ENCODE data around the gene DCDC2B.

Gene DCDC2B

DNA sequence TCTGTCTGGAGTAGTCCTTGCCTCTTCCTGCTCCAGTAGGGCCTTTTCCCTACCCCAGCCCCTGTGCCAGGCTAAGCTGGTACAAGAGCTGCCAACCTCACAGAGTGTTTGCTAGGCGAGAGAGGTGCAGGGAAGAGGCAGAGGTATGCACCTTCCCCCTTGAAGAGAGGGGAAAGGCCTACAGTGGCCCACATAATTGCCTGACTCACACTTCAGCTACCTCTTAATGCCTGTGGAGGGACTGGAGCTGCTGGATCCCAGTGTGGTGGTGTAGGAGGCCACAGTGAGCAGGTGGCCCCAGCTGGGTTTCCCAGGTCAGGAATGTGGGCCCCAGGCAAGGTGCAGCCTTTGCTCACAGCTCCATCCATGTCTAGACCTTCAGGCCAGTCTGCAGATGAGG, 11.8 kb upstream of the DCDC2B start:
- DNase-seq, result no peak

DNA sequence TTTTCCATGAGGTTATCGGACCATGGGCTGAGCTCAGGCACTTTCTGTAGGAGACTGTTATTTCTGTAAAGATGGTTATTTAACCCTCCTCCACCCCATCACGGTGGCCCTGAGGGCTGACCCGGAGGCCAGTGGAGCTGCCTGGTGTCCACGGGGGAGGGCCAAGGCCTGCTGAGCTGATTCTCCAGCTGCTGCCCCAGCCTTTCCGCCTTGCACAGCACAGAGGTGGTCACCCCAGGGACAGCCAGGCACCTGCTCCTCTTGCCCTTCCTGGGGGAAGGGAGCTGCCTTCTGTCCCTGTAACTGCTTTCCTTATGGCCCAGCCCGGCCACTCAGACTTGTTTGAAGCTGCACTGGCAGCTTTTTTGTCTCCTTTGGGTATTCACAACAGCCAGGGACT, 11.1 kb upstream of the DCDC2B start:
- no peak for DNase-seq

DNA sequence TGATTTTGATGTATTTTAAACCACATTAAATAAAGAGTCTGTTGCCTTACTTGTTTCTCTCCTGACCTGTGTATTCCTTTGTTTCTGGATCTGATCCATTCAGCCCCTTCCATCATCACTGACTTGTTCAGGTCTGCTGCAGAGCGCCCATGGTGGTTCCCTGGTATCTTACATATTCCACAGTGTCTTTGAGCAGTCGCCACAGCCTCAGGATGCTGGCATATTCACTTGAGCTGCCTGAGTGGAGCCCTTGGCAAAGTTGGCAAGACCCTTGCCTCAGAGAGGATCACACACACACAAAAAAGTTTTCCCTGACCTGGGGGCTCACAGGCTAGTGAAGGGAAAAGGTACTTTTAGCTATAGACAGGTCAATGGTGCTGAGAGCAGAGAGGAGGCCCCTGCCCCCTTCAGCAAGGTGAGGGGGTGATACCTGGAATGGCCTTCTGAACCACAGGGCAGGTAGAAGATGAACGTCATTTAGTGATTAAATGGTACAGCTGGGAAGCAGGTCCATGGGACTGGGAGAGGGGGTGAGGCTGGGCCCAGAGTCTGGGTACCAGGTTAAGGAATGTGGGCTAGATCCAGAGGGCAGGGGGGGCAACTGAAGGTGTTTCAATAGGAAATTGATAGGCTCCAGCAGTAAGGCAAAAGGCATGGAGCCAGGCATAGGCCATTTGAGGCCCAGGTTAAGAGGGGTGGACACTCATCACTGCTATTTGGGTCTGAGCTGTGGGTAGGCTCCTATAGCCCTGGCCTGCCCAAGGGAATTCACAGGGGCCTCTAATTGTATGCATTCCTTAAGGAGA, 10.4 kb upstream of the DCDC2B start:
- DNase-seq, result no peak

DNA sequence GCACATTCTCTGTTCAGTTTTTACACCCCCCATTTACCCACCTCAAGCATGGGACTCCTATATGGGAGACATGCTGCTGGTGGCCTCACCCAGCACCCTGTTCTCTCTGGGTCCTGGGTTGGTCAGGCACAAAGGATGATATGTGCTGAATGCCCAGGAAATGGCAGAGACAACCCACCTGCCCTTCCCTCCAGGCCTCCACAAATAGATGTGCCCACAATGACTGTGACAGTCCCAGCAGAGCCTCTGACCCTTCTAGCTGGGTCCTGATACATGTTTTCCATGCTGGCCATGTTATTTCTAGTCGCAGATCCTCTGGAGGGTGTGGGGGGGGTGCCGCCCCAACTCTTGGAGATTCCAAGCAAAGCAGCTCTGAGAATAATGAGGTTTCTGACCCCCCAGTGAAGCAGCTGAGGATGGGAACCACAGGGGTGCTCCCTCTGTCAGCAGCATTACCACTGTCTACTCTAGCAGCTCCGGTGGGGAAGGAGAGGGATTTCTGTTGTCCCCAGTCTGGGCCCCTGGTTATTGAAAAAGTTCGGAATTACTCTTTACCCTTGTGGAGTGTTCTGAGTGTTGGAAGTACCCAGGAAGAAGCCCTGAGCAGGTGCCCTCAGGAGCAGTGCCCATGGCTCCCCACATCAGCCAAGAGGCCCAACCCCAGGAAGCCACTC, 9.7 kb upstream of the DCDC2B start:
- DNase-seq, result no peak

DNA sequence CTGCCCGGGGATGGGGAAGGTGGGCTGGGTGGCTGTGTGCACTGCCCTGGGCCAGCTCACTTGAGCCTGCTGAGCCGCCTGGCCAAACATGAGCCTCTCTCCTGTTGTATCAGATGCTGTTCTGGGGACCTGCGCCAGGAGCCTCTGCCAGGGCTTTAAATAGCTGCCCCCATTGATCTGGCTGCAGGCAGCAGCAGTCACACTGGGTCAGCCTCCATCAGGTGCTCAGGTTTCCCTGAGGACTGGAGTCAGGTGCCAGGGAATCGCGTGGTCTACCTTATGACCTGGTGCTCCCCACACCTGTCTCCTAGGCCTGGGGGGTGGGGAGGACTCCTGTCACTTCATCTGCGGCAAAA, 9.2 kb upstream of the DCDC2B start:
- no peak for DNase-seq

DNA sequence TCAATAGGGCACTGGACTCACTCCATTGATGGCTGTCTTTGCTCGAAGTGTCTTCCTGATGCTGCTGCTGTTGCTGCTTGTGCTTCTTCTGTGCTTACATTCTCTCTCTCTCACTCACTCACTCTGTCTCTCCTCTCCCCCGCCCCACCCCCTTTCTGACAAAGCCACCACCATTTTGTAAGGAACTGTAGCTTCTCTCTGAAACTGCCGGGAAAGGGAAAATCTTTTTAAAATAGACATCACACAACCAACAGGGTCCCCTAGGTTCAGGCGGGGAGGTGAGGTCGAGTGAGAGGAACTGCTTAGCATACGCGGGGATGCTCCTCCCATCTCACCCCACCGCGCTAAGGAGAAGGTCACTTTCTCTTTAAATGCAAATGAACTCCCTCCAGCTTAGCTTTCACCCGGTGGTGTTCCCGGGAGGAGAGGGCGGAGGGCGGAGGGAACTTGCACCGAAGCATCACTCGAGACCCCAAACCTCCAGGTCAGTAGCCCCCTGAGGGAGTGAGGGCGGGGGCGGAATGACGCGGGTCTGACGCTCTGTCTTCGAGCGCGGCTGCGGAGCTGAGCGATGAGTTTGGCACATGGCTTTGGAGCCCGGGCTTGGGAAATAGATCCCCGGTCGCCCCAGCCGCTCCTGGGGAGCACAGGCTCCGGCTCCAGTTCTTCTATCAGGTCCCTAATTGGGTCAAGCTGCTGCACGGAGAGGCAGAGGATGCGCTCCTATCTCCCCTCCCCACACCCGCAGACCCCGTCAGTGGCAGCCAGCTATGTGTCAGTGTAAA, 8.5 kb upstream of the DCDC2B start, which contains the start of gene CCDC28B:
CCDC28B (plus strand) TSS at position 370 of the 785 bp plus-strand sequence. CDS start 1,341 bp downstream, outside the sequence.
- DNase-seq, result peak; percentile 48

DNA sequence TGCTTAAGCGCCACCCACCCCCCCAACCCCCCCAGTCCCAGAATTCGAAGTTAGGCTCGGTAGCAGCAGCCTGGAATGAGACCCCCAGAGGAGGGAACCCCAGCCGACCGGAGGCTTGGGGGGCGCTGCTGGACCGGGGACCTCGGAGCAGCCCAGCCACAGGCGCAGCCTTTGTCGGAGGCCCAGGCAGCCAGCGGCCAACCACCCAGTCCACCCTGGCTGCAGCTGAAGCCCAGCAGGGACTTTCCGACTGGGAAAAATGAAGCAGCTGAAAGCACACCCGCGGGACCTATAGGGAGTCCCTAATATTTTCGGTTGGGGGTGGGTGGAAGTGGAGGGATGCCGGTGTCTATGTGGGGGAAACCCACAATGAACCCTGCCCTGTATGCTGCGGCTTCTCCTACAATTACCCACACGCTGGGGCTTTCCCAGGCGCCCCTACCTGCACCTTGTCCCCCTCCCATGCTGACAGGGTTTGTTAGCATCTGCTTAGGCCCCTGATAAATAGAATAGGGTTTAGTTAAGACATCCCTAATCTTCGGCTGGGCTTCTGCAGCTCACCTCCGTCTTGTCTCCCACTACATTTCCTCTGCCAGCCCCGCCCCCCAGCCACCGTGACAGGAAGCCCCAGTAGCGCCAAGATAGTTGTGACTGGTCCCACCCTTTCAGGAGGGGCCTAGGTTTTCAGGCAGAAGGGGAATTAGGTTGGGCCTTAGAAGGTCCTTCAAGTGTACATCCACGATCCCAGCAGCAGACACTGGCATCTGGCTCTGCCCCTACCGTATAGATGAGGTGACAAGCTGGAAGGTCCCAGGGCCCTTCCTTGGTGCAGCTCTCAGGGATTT, 7.7 kb upstream of the DCDC2B start:
- peak; percentile 78 for DNase-seq

DNA sequence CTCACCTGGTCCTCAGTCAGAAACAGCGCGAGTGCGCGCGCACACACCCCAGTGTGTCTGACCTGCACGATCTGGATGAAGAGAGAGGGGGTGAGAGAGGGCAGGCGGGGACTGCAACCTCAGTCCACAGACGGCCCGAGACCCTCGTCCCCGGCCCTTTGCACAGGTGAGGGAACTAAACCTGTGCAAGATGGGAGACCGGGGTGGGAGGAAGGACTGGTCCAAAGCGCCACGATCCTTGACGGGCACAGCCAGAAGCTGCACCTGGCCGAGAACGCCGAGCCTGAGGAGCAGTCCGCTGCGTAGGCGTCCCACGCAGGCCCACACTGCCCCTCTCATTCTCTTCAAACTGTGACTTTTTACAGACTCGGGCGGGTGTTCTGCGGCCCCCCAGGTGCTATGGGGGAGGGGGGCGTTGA, 3.9 kb upstream of the DCDC2B start:
- no peak for DNase-seq

DNA sequence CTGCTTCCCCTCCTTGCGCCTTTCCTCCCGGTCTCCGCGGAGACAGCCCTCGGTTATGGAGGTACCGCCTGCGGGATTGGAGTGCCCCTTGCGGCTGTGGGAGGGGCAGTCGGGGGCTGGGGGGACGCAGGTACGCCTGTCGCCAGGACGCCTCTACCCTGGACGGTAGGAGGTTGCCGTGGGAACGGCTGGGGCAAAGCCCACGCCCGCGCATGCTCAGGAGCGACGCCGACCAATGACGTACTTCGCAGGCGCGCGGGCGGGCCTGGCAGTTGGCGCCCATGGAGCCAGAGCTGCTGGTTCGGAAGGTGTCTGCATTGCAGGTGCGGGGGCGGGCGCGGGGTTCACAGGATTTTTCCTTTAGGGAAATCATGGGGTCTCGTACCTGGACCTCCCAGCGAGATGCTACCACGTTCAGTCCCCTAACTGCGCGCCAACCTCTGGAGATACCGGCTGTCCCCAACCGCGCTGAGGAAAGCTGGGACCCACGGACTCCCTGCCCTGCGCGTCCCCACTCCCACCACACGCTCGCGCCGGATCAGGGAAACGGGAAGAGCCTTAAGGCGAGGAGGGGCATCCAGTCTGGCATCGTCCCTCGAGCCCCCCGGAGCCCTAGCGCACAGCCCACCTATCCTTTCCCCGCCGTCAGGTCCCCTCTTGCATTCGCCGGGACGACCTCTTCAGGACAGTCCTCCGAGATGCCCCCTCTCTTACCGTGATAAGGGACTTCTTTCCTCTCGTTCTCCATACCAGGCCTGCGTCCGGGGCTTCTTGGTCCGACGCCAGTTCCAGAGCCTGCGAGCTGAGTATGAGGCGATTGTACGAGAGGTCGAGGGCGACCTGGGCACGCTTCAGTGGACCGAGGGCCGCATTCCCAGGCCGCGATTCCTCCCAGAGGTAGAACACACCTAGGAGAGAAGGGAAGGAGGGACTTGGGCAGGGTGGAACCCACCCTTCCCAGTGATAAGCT, 3.2 kb upstream of the DCDC2B start, which contains the start of gene IQCC:
IQCC (plus strand) TSS at position 271 of the 970 bp plus-strand sequence; CDS start at position 282, 11 bp downstream.
- DNase-seq, result peak; percentile 84

DNA sequence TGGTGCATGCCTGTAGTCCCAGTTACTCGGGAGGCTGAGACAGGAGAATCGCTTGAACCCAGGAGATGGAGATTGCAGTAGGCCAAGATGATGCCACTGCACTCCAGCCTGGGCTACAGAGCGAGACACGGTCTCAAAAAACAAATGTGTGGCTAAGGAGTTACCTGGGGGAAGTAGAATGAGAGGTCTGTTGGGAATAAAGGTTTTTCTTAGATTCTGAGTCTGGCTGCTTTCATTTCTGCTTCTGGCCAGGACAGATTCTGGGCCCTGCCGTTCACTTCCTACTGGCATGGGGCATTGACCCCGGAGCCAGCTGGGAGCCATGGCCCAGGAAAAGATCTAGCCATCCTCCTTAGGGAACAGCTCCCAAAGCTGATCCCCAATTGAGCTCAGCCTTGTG, 420 bp upstream of the DCDC2B start:
- DNase-seq, result no peak

DNA sequence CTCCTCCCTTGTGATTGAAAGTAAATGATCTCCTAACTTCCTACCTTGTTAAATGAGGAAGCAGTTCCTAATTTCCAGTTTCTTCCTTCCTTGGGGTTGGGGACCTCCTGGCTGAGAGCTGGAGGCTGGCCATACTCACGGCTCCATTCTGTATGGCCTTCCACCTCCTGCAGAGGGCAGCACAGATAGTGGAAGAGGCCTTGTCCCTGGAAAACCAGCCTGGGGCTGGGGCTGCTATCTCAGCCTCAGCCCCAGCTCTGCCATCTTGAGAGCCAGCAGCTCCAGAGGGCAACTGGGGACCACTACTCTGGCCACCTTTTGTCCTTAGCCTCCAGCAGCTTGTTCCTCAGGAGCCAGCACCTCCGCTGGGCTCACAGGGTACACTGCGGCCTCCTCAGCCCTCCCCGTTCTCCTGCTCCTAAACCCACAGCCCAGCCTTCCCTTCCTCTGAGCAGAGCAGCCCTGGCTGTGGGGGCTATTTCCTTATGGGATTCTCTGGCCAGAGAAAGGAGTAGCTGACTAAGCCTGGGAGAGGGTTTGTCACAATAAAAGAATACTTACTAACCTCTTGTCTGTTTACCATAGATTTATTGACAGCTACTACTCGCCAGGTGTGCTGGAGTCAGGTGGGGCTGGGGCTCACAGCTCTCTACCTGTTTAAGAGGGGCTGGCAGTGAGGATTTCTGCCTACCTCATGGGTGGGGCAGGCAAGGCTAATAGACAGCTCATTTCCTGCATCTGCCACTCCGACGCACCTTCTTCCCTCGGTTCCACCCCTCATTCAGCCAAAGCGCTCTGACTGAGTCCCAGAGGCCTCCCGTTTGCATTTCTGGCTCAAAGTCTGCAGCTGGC, 7.0 kb downstream of the DCDC2B start:
- DNase-seq, result peak; percentile 44

DNA sequence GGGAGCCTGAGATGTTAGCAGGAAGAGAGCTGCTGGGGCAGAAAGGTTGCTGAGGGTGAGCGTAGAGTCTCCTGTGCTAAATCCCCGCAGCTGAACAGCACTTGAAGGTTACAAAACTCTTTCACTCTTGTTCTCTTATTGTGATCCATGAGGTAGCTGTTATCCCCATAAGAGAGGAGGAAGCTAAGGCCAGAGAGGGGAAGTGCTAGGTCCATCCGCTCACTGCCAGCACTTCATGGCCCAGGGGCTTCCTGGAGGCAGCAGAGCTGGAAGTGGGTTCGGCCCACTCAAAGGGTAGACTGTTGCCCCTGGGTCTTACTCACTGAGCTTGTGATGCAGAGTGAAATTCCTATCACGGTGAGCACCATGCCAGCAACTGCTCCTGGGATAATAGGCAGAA, 7.7 kb downstream of the DCDC2B start:
- no peak for DNase-seq

DNA sequence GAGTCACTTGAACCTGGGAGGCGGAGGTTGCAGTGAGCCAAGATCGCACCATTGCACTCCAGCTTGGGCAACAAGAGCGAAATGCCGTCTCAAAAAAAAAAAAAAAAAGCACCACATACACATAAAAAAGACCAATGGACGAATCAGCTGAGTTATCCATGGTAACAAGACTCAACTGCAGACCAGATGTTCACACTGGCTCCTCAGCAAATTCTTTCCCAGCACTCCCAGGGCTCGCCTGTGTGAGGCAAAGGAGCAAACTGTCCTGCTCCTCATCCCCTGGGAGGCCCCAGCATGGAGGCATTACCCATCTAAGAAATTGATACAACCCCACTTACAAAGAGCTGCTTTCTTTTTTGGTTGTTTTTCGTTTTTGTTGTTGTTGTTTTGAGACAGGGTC, 10.1 kb downstream of the DCDC2B start:
- no peak for DNase-seq

DNA sequence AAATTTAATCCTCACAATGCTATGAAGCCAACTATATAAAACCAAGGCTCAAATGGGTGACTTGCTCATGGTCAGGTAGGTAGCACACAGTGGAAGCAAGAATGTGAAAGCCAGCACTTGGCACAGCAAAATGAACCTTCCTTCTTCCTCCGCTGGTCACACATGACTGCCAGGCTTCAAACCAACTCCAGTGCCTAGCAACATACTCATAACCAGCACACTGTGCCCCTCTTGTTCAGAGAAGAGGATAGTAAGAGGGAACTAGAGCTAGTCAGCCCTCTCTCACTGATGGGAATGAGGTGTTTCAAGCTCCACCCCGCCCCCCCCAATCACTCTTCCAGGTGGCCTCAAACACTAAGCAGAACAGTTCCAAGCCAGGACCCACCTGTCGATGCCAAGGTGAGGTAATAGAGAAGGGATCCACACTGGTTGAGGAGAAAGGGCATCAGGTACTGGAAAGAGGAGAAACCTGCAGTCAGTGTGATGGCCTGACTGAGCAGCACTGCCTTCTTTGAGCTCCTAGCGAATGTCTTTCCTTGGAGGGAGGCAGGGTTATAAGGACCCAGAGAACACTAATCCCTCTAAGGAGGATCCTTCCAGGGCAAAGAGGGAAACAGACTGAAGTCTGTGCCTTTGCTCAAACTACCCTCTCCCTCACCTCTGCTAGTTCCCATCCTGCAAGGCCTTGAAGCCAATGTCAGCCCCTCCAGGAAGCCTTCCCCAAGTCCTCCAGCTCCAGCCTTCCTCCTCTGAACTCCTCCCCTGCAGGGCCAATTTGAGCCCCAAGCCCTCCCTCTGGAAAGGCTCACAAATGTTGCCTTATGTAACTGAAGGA, 12.1 kb downstream of the DCDC2B start:
- no peak for DNase-seq

DNA sequence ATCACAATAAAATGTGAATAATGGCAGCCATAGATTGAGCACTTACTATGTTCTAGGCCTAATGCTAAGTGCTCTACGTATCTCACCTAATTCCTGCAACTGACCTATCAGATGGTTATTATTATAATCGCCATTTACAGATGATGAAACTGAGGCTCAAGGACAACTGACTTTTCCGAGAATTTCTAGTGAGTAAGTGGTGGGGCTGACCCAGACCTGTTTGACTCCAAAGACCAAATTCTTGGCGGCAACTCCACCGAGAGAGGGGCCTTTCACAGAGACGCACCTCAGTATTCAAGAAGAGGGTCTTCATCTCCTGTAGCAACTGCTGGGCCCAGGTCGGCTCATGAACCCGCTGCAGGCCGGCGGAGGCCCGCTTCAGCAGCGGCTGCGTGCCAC, 12.7 kb downstream of the DCDC2B start:
- DNase-seq, result no peak

DNA sequence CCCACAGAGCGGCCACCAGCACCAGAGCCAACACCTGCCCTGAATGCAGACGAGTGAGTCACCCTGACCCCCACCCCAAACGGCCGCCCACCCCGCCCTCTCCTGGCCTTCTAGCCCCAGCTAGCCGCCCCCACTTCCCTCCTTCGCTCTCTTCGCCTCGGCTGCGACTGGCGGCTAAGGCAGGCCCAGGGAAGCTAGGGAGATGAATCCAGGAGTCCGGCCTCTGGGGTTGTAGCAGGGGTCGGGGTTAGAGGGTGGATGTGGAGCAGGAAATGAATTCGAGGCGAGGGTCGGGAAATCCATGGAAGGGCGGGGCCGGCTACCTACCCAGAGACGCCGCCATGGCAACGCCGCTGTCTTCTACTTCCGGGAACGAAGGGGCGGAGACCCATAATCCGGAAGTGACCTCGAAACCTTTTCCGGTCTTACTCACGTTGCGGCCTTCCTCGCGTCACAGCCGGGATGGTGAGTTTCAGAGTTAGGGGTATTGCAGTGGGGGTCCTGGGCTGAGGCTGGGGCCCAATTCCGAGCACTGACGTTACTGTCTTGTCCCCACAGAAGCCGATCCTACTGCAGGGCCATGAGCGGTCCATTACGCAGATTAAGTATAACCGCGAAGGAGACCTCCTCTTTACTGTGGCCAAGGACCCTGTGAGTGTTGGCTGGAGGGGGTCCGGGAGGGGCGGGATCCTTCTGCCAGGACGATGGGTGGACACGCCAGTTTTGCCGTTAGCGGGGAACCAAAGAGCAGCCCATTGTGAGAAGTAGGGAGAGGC, 13.3 kb downstream of the DCDC2B start, which contains the start of the genes EIF3I and TMEM234:
EIF3I (plus strand) TSS at position 428 of the 776 bp plus-strand sequence; CDS start at position 463, 35 bp downstream.
TMEM234 (minus strand) TSS at position 374 of the 776 bp plus-strand sequence; CDS start at position 343, 31 bp downstream.
- peak; percentile 91 for DNase-seq

DNA sequence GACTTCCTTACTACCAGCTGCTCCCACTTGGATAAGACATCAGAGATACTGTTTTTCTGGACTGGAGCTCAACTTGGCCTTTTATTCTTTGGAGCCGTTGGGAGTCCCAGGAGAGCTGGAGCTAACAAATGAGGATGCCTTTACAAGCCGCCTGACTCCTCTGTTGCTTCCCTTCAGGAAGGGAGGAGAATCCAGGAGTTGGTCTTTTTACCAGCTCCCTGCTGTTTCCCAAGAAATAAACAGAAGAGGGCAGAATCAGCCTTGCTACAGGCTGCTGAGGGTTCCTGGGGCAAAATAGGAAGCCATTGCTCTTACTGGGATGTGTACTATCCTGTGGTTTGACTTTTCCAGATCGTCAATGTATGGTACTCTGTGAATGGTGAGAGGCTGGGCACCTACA, 14.8 kb downstream of the DCDC2B start:
- no peak for DNase-seq

DNA sequence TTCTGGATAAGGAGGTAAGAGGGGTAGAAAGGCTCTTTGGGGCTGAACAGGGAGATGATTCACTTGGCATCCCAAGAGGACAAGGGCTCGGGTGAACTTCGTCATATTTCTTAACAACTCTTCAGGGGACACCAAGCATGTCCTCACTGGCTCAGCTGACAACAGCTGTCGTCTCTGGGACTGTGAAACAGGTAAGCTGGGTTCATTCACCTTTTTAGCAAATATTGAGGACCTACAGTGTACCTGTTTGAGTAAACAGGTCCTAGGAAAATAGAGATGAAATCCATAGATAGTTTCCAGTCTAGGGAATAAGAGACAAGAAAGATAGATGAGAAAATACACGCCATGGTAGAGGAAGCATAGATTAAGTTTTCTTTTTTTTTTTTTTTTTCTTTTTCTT, 15.4 kb downstream of the DCDC2B start:
- no peak for DNase-seq

Measured in central memory CD4-positive, alpha-beta T cell (primary cell).